ENCODE data around the gene HTR6.

The HTR6 gene

DNA sequence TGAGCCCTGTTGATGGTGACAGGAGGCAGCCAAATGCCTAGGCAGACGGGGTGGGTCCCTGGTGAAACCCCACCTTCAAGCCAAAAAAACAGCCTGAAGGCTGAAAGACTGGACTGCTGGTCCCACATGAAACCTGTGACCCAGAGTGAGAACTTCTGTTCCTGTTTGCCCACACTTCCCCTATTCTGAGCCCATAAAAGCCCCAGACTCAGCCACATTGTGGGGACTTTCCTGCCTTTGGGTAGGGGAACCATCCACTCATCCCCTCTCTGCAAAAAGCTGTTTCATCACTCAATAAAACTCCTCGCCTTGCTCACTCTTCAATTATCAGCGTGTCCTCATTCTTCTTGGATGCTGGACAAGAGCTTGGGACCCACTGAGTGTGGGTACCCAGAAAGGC is 25.2 kb downstream of the HTR6 start:
- DNase-seq: no peak

DNA sequence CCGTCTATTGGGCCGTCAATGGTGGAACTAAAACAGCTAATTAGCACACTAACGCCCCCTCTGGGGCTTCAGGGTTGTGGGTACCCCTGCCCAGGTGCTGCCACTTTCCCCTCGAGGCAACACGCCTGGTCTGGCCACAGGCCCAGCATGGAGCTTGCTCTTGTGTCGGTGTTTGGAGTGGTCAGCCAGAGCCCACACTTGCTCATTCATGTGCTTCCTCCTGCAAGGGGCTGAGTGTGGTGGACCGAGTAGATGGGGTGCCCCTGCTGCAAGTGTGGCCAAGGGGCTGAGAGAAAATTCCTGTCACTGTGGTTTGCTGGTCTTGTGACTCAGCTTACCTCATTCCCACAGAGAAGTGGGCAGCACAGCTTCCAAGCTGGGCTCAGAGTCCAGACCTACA is 25.7 kb downstream of the HTR6 start:
- no peak for DNase-seq

DNA sequence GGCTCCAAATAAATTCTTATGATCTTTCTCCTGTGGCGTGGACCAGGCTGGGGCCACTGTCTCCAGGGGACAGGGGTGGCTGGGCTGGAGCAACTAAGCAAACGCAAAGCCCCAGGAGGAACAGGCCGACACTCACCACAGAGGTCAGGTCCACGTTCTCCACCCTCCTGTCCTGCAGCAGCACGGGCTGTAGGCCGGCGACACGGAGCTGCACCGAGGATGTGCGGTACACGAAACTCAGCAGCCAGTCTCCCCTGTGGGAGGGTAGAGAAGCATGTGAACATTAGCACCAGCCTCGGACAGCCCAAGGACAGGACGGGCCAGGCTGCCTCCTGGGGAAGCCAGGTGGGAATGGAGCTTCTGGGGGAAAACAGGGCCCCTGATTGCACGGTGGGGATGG is 29.6 kb downstream of the HTR6 start:
- no peak for DNase-seq

DNA sequence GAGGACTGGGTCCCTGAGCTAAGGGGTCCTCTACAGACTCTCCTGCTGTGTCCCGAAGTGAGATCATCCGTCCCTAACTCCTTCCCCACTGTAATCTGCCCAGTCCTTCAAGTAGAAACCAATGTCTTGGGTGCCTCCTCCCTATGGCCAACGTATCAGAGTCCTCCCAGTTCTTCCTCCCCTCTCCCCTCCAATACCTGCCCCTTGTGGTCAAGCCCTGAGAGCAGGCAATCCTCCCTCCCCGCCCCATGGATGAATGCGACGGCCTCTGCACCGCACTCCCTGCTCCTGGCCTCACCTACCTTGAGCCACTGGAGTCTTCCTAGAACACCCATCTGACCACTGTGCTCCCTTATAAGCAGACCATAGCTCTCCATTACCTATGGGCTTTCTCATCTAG is 31.1 kb downstream of the HTR6 start:
- DNase-seq: no peak

DNA sequence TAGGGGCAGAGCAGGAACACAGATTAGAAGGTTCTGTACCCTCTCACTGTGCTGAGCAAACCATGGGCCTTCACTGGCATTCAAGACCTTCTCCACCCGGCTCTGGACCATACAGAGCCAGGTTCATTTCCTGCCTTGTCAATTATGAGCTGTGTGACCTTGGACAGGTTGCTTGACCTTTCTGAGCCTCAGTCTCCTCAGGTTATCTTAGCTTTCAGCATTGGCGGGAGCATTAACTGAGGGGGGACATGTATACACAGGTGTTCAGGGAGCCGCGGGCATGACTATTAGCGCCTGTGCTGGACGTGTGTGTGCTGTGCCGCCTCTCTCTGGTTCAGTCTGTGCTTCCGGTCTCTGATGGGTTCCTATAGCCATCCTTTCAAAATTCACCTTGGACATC is 32.1 kb downstream of the HTR6 start:
- DNase-seq: no peak

DNA sequence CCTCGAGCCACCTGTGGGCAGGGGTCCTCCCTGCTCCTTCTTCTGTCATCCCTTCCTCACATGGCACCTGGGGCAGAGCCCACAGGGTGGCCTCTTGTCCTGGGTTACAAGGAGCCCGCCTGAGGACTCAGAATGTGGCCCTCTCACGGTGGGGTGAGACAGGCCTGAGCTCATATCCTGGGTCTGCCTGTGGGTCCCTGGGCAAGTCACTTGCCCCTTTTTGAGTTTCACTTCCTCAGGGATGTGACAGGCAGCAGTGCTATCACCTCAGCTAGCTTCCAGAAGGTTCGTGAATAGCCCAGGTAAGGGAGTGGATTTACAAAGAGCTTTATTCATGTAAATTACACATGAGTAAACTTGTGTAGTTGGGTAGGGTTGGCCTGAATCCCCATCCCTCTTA is 33.5 kb downstream of the HTR6 start:
- no peak for DNase-seq

DNA sequence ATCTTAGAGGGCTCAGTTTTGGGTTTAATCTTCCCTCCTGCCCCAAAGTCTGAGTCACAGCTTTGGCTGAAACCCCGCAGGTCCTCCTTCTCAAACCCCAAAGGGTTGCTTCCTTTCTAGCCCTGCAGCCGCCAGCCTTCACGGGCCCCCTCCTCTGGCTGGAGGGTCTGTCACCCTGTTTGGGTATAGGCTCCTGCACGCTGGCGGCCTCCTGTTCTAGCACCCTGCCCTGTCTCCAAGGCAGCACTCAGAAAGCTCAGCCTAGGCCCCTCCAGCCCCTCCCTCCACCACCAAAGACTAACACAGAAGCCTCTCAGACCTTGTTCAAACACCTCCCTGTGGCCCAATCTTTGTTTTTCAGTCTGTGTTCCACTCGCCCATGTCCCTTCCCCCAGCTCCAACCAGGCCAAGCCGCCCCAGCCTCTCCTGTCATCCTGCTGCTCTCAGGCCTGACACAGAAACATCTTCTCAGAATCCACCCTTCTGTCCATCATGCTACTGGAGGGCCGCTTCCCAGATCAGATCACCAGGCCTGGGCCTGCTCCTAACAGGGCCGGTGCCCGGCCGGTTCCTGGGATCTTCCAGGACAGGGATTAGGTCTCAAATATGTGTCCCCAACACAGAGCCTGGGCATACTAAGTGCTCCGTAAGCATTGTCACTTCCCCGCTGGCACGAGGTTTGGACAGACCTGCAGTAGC is 35.6 kb downstream of the HTR6 start:
- no peak for DNase-seq

DNA sequence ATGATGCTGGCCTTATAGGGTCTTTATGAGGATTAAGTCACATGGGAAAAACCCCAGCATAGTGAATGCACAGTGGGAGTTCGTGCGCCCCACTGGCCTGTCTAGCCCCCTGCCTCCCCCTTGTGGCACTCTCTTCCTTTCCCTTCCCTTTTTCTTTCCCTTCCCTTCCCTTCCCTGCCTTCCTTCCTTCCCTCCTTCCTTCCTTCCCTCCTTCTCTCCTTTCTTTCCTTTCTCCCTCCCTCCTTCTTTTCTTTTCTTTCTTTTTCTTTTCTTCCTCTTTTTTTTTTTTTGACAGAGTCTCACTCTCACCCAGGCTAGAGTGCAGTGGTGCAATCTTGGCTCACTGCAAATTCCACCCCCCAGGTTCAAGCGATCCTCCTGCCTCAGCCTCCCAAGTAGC is 38.6 kb downstream of the HTR6 start:
- DNase-seq: no peak

DNA sequence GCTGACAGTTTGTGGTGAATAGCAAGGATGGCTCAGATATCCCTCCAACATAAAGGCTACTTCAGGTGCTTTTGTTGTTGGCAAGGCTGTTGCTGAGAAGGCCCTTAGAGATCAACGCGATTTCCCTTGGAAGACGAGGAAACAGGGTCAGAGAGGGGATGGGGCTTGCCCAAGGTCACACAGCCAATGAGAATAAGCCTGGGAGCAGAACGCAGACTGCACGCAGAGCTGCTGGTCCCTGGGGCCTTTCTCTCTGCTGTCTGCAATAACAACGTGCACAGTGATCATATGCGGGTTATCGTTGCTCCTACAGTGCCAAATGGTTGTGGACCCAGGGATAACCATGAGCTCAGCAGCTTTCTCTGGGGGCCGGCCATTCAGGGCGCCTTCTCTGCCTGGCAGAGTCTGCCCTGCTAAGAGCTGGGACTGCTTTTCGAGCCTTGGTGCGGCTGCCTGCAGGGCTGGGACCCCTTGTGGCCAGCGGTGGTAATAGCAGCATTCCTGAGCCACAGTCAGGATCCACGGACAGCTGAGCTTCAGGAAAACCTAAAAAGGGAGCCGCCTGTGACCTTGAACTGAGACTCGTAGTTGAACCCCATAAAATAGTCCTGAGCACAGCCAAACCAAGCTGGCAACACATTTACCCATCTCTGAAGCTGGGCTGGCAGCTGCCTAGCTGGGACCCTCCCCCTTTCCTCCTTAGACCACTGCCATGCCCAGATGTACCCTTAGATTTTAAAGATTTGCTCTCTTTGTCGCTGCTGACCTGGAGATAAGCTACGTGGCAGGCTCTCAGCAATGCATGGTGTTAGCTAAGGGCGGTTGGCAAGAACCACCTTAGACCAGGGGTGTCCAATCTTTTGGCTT is 39.8 kb downstream of the HTR6 start:
- DNase-seq: peak; percentile 88

DNA sequence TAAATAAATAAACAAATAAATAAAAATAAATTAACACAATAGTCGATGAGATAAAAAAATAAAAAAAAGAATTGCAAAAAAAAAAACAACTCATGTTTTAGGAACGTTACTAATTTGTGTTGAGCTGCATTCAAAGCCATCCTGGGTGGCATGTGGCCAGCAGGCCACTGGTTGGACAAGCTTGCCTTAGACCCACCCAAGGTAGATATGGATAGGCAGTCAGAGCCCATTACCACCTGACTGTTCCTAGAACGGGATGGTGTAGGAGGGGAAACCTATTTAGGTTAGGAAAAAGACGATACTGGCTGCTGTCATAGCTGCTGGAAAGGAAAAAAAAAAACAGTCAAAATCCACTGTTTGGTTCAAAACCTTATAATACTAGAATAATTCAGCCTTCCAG is 40.8 kb downstream of the HTR6 start:
- no peak for DNase-seq

DNA sequence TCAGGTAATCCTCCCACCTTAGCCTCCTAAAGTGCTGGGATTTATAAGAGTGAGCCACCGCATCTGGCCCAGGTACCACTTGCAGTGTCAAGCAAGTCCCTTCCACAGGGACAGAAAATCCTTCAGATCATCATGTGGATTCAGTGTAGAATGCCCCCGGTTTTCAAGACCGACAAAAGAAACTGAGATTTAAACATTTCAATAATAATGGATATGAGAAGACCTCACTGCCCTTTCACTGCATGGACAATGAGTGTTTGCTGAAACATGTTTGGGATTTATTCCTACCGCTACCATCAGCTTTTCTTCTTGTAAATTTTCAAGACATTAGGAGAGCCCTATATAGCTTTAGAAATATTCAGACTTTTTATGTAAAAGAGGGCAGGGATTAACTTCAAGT is 41.5 kb downstream of the HTR6 start:
- no peak for DNase-seq

DNA sequence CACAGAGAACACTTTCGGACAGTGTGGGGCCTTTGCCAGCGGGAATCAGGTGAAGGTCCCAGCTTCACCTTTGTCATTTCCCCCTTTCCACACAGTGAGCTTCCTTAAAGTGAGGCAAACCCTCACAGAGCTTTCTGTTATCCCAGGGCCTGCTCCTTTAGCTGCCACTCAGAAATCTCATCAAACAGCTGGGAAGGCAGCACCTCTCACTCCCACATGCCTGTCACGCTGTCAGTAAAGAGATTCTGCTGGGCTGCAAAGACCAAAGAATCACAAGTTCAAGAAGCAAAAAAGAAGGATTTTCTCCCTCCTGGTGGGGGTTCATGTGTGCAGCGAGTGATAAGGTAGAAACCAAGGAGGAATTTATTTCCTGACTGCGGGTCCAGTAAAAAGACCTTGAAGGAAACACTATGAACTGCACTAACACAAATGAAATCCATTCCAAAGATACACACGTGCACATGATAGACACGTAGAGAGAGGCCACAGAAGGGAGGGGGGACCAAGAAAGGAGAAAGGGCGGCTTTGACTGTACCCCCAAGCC is 44.0 kb downstream of the HTR6 start:
- DNase-seq: no peak

DNA sequence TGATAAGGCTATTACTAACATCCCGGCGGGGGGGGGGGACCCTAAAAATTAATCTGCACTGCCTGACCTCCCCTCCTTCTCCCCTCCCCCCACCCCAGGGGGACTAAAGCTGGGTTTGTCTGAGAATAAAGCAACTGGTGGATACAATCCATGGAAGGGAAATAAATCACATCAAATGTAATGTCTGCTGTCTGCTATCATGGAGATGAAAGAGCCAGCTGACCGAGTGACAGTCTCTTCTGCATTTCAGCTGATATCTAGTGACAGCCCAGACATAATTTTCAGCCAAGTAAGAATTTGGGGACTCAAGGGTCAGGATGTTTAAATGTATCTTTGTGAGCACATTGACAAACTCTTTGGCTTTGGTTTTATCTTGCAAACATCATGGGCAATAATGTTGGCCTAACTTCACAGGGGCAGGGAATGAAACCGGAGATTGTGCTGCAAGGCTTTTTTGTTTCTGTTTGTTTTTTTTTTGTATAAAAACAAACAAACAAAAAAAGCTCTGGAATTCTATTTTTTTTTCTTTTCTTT is 44.7 kb downstream of the HTR6 start:
- no peak for DNase-seq

DNA sequence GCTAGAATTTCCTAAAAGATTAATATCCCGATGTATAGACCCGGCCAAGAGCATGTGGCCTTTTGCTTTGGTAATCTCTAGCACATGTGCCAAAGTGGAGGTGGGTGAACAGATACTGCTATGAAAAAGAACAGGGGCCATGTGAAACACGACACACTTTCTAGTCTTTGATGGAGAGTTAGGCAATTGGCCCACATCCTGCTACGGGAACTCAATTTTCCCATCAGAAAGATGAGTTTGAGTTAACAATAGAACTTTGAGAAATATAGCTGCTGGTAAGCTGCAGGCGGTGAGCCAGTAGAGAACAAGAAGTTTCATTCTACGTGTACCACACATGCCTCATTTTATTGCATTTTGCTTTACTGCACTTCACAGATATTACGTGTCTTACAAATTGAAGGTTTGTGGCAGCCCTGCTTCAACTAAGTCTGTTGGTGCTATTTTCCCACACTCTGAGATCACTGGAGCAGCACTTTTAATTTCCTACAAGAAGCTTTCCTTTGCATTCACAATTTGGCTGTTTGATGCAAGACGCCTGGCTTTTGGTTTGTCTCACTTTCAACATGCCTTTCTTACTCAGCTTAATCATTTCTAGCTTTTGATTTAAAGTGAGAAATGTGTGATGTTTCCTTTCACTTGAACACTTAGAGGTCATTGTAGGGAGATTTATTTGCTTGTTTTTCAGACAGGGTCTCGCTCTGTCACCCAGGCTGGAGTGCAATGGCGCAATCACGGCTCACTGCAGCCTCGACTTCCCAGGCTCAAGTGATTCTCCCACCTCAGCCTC is 46.3 kb downstream of the HTR6 start:
- no peak for DNase-seq

DNA sequence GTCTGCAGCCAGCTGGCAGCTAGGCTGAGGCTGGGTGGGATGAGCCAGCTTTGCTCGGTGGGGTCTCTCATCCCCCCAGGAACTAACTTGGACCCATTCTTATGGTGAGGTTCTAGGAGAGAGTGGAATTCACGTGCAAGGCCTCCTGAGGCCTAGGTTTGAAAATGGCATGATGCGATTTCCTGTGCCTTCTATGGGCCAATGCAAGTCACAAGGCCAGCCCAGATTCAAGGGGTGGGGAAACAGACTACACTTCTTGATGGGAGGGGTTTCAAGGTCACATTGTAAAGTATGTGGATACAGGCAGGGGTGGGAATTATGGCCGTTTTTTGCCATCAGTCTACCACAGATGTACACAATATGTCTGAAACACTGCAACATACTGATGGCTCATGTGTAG is 48.3 kb downstream of the HTR6 start:
- no peak for DNase-seq

DNA sequence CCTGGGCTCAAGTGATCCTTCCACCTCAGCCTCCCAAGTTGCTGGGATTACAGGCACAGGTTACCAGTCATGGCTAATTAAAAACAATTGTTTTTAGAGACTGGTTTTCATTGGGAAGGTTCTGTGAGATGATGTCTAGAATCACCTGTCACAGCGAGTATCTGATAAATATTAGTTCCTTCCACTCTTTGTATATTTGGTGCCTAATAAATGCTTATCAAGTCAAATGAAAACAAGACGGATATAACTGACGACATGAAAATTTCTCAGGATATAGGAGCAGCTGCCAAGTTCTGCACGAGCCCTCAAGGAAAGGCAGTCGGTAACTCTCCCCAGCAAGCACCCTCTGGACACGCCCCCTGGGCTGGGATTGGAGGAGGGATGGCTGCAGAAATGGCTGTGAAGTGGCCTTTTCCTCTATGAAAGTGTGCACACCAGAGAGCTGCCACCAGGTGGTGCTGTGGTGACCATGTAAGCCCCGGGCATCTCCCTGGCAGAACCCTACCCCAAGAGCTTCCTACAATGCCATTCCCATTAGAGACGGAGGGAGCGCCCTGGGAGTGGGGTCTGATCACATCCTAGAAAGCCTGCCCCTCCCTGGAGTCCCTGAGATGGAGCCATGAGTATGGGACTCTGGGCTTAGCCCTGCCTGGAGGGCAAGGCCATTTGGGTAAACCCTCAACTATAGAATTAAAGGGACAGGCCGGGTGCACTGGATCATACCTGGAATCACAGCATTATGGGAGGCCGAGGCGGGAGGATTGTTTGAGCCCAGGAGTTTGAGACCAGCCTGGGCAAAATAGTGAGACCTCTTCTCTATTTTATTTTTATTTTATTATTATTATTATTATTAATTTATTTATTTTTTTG is 50.9 kb downstream of the HTR6 start:
- DNase-seq: peak; percentile 97

DNA sequence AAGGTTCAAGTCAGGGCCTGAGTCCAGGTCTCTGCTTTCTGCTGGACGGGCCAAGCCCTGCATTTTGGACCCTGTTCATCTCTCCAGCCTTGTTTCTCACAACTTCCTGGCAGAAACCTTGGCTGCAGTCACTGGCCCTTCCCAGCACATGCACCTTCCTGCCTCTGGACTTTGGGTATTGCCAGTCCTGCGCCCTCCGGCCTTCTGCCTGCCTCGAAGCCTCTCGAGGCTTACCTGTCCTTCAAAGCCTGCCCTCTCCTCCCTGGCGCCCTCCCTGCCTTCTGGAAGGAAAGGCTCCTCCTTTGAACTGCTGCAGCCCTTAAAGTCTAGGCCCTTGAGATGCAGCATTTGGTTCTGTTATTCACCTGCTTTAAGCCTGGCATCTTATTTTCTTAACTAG is 52.8 kb downstream of the HTR6 start:
- no peak for DNase-seq

DNA sequence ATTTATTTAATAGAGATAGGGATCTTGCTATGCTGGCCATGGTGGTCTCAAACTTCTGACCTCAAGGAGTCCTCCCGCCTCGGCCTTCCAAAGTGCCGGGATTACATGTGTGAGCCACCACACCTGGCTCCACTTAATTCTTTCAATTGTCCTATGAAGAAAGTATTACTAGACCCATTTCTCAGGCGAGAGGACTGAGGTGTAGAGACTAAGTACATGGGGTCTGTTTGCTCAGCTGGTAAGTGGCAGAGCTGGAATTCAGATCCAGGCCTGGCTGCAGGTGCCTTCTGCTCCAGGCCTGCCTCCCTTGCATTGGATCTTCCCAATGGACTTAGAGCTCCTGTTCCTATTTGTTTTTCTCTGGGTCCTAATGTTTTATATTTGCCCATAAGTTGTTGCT is 55.5 kb downstream of the HTR6 start:
- DNase-seq: no peak

DNA sequence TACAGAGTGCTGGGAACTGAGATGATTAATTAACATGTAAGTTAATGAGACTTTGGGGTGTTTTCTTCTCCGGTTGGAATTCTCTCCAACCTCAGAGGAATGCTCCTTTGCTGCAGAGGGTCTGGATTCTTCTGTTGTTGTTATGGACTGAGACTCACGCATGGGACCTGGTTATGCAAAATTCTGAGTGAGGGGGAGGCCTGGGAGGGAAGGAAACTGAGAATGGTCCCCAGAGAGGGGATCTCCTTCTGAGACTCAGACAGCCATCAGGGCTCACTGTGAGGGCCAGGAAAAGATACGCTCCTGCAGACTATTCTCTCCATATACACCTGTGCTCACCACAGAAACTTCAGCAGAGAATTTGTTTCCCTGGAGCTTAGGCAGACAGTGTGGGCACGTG is 56.3 kb downstream of the HTR6 start:
- DNase-seq: no peak

DNA sequence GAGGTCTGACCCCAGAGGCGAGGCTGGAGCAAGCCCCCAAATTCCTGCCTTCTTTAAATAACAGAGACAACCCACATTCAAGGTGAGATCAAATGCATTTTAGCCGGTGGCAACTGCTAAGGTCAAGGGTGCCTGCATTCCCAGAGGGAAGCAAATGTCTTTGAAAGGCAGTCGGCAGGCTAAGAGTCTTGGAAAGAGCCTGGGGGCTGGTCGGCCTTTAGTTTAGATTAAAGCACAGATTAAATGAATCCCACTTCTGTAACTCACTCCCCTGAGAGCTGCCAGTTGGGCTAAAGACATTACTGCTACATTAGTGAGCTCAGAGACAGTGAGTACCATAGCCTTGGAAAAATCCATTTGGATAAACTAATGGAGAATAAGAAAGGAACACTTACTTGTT is 59.2 kb downstream of the HTR6 start:
- peak; percentile 42 for DNase-seq

DNA sequence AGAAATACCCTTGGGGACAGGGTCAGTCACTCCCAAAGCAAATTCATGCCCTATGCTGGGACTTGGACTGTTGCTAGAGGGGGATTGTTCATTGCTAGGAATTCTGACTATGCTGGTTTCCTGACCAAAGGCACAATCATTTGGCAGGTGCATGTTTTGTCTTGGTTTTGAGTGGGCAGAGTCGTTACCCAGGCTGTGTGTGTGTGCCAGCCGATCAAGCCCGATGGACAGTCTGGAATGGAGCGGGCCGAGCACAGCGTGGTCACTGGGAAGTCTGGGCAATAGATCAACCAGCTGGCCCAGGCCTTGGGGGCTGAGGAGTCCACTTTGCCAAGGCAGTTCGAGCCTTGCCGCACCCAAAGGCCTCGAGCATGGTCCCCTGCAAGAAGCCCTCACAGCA is 60.9 kb downstream of the HTR6 start:
- DNase-seq: no peak
